Neural cell (in vitro differentiated cells): ENCODE results near the gene CACNA1D.

ENCODE experiments used
- CTCF ChIP-seq: fragments of 450-650 bp; IDR thresholded peaks from 2 replicates; pipeline ENCODE4 v1.5.1; 2014; ENCODE audit warnings: antibody characterized with exemption, mild to moderate bottlenecking, moderate library complexity; ENCODE audit not compliant: poor library complexity, severe bottlenecking
- EP300 ChIP-seq: fragments of 450-650 bp; conservative IDR thresholded peaks from 2 replicates; pipeline ENCODE4 v1.6.1; 2014; ENCODE audit warnings: antibody characterized with exemption, mild to moderate bottlenecking, moderate library complexity; ENCODE audit not compliant: poor library complexity, severe bottlenecking
- RAD21 ChIP-seq: fragments of 450-650 bp; conservative IDR thresholded peaks from 2 replicates; pipeline ENCODE4 v1.6.1; 2014; ENCODE audit warnings: antibody characterized with exemption, mild to moderate bottlenecking, moderate library complexity

GRCh38 chr3:53795789-53796560 lies 301.6 kb downstream of the CACNA1D start:
- TF ChIP-seq RAD21 (no peak), CTCF (no peak), EP300 (no peak)
